Nephron (organoid): Measurements from ENCODE around the gene LGALS4.
A peak's percentile ranks its signal among the peaks of the same experiment; 100 is the strongest.

ENCODE experiments used
- H3K27ac Mint-ChIP-seq, 3 experiments: 2 replicates each; pipeline ENCODE4 v1.8.0; 2020; ENCODE audit warnings: mixed read lengths in 3 of 3, mild to moderate bottlenecking in 2 of 3, moderate library complexity in 1 of 3
- H3K27me3 Mint-ChIP-seq: 2 replicates; pipeline ENCODE4 v1.8.0; 2021; ENCODE audit warnings: low read depth, mild to moderate bottlenecking, moderate library complexity, mixed read lengths
- H3K36me3 Mint-ChIP-seq: 2 replicates; pipeline ENCODE4 v1.8.0; 2020; ENCODE audit warnings: low read depth, mixed read lengths
- H3K4me1 Mint-ChIP-seq: 2 replicates; pipeline ENCODE4 v1.8.0; 2020; ENCODE audit warnings: mixed read lengths
- H3K4me3 Mint-ChIP-seq, 3 experiments: 2 replicates each; pipeline ENCODE4 v1.8.0; 2020; ENCODE audit warnings: mild to moderate bottlenecking in 3 of 3, mixed read lengths in 3 of 3, moderate library complexity in 2 of 3
- H3K9me3 Mint-ChIP-seq: 2 replicates; pipeline ENCODE4 v1.8.0; 2020; ENCODE audit warnings: mixed read lengths
- TF ChIP-seq, protein P1 (sequence below), 3 experiments: fragments of 200-600 bp; sonication (generic); IDR thresholded peaks; one replicate each; pipeline ENCODE4 v1.5.0; 2021; ENCODE audit warnings: antibody characterized with exemption in 3 of 3; ENCODE audit not compliant: unreplicated experiment in 3 of 3

The LGALS4 gene

DNA sequence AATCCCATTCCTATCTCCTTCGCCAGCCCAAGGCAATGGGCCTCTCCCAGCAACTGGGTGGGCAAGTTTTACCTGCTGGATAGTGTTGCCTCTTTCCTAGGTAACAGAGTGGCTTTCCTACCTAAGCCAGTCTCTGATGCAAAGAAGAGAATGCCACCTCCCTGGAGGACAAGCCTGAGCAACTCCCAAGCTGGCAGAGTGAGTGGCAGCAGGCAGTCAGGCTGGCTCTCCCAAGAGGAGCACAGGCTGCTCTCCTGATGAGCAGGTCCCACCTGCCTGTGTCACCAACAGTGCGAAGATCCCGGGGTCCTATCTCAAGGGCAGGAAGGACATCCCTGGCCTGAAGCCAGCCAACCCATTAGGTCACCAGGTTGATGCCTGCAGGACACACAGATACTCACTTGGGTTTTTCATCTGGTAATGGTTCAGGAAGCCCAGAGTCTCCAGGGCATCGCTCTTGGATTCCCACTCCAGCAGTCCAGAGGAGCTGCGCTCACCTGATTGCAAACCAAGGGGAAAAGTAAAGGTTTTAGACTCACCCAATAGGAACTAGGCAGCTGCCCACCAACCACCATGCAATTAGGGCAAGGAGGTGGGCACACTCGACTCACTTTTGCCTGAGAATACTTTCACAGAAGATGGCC is 24.4 kb upstream of the LGALS4 start:
- Mint-ChIP-seq H3K36me3 (peaks cover 65% of the 10 kb centered on the region), H3K4me3 (no peak overlapping the region), H3K9me3 (no peaks in the 10 kb centered on the region), H3K4me1 (peaks cover 15% of the 10 kb centered on the region), H3K27ac (peak overlapping the region in 2 of 3 experiments; percentile 45 to 66), H3K27me3 (no peaks in the 10 kb centered on the region)
- TF ChIP-seq, protein P1, sequence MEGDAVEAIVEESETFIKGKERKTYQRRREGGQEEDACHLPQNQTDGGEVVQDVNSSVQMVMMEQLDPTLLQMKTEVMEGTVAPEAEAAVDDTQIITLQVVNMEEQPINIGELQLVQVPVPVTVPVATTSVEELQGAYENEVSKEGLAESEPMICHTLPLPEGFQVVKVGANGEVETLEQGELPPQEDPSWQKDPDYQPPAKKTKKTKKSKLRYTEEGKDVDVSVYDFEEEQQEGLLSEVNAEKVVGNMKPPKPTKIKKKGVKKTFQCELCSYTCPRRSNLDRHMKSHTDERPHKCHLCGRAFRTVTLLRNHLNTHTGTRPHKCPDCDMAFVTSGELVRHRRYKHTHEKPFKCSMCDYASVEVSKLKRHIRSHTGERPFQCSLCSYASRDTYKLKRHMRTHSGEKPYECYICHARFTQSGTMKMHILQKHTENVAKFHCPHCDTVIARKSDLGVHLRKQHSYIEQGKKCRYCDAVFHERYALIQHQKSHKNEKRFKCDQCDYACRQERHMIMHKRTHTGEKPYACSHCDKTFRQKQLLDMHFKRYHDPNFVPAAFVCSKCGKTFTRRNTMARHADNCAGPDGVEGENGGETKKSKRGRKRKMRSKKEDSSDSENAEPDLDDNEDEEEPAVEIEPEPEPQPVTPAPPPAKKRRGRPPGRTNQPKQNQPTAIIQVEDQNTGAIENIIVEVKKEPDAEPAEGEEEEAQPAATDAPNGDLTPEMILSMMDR (IDR thresholded peaks at IDR 0.05; ENCODE audit: unreplicated experiment in 3 of 3), result no peak

DNA sequence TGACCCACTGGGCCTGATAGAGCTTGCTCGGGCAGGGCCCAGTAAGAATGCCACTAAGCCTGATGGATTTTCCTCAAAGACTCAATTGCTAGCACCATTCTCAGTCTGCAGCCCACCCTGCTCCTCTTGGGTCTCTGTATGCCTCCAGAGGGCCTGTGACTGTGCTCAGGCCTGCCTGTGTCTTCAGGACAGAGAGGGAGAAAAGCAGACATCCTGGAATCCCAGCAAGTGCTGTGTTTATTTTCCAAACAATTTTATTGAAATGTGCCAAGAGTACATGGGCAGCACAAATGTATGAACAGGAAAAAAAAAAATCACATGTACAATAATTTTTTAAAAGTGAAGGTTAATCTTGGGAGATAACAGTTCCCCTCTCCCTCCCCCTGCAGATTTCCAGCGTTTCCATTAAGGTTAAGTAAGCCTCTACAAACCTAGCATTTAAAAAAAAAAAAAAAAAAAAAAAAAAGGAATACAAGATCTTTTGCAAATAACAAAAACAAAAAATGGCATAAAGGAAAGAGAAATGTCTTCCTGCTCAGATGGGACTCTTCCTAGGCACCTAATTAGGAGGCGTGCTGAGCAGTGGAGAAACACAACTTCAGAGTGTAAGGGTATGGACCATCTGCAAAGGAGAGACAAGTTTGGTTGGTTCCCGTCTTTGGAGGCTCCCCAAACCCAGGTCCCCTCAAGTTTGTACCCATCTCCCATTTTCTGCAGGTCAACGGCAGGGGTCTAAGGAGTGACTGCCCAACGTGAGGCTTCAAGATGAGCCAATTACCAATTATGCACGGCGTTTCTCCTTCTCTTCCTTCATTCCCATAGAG is 23.6 kb upstream of the LGALS4 start:
- TF ChIP-seq, protein P1 (IDR thresholded peaks at IDR 0.05; ENCODE audit: unreplicated experiment in 3 of 3), result no peak
- peaks cover 18% of the 10 kb centered on the region for H3K4me1 Mint-ChIP-seq
- no peak overlapping the region for H3K4me3 Mint-ChIP-seq
- H3K27ac Mint-ChIP-seq, result peak overlapping the region in 2 of 3 experiments; percentile 45 to 66
- no peaks in the 10 kb centered on the region for H3K27me3 Mint-ChIP-seq
- H3K9me3 Mint-ChIP-seq, result no peaks in the 10 kb centered on the region
- peaks cover 60% of the 10 kb centered on the region for H3K36me3 Mint-ChIP-seq

DNA sequence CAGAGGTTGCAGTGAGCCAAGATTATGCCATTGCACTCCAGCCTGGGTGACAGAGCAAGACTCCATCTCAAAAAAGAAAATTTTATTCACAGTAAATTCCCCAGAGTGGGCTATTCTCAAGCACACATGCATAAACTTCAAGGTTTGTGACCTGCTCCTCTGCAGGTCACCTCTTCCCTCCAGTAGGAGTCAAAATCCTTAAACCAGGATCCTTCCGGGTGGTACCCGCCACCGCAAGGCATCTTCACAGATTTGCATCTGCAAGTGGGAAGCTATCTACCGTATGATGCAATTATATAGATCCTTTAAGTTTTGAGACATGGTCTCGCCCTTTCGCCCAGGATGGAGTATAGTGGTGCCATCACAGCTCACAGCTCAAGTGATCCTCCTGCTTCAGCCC is 21.8 kb upstream of the LGALS4 start:
- peaks cover 16% of the 10 kb centered on the region for H3K4me1 Mint-ChIP-seq
- H3K4me3 Mint-ChIP-seq, result peak overlapping the region in 1 of 3 experiments; percentile 20
- no peaks in the 10 kb centered on the region for H3K27me3 Mint-ChIP-seq
- peak overlapping the region; percentile 79 to 100 (median 84) for H3K27ac Mint-ChIP-seq
- peaks cover 56% of the 10 kb centered on the region for H3K36me3 Mint-ChIP-seq
- TF ChIP-seq, protein P1 (IDR thresholded peaks at IDR 0.05; ENCODE audit: unreplicated experiment in 3 of 3), result no peak
- H3K9me3 Mint-ChIP-seq, result no peaks in the 10 kb centered on the region

DNA sequence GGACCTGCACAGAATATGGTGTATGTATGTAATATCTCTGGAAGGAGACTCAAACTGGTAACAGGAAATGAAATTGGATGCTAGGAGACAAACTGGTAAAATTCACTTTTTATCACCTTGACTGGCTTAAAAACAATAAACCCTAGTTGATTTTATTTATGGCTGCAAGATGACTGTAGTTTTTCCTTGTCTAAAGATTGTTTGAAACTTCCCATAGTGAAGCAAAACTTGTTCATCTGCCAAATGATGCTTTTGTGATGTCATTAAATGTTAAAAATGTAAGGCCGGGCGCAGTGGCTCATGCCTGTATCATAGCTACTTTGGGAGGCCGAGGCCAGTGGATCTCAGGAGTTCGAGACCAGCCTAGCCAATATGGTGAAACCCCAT is 21.4 kb upstream of the LGALS4 start:
- TF ChIP-seq, protein P1 (IDR thresholded peaks at IDR 0.05; ENCODE audit: unreplicated experiment in 3 of 3), result no peak
- Mint-ChIP-seq H3K36me3 (peaks cover 51% of the 10 kb centered on the region), H3K4me3 (no peak overlapping the region), H3K27me3 (no peaks in the 10 kb centered on the region), H3K27ac (peak overlapping the region; percentile 79 to 100 (median 90)), H3K4me1 (peaks cover 16% of the 10 kb centered on the region), H3K9me3 (no peaks in the 10 kb centered on the region)

DNA sequence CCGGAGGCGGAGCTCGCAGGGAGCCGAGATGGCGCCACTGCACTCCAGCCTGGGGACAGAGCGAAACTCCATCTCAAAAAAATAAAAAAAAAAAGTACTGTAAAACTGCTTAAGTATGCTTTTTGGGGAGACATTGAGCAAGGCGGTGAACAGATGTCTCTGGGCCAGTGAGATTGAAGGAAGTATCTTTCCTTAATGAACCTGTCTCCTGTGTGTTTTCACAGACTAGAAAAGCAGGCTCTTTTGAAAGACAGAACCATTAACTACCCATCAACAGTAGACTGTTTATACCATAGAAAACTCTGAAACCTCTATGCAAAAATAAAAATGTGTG is 20.3 kb upstream of the LGALS4 start:
- peak overlapping the region in 1 of 3 experiments; percentile 19 for H3K4me3 Mint-ChIP-seq
- peaks cover 46% of the 10 kb centered on the region for H3K36me3 Mint-ChIP-seq
- H3K4me1 Mint-ChIP-seq, result peaks cover 16% of the 10 kb centered on the region
- no peaks in the 10 kb centered on the region for H3K27me3 Mint-ChIP-seq
- H3K27ac Mint-ChIP-seq, result peak overlapping the region; percentile 80 to 100 (median 99)
- TF ChIP-seq, protein P1 (IDR thresholded peaks at IDR 0.05; ENCODE audit: unreplicated experiment in 3 of 3), result no peak
- H3K9me3 Mint-ChIP-seq, result no peaks in the 10 kb centered on the region
